Activated CD4-positive, alpha-beta T cell treated with anti-CD3 and anti-CD28 coated beads, Interleukin-2, amount 10 ng/mL, durations not matched to agents 7 days and 5 days (primary cell): ENCODE data around the gene MAGI2. TPM values are rescaled to one million over a fixed set of nuclear protein-coding genes. Genes with fewer than 3 reads are reported as not detected.

Experiments used
- CTCF ChIA-PET: fragments of 350-600 bp; sonication (Branson Sonifier 250); formaldehyde crosslinking; loops from one replicate; lab custom pipeline; 2021; ENCODE audit warnings: antibody characterized with exemption; lab: Charles Lee
- POLR2A ChIA-PET: fragments of 350-600 bp; sonication (Branson Sonifier 250); formaldehyde crosslinking; loops from one replicate; lab custom pipeline; 2021; ENCODE audit warnings: antibody characterized with exemption; lab: Charles Lee
- DNase-seq: peaks from one replicate; pipeline ENCODE4 v3.0.0-alpha.2; 2020
- H3K27ac Mint-ChIP-seq: one replicate; pipeline ENCODE4 v1.8.0; 2021; ENCODE audit warnings: mild to moderate bottlenecking, moderate library complexity, mixed read lengths
- H3K27me3 Mint-ChIP-seq: one replicate; pipeline ENCODE4 v1.8.0; 2021; ENCODE audit warnings: mixed read lengths
- H3K36me3 Mint-ChIP-seq: one replicate; pipeline ENCODE4 v1.8.0; 2021; ENCODE audit warnings: low read depth, mixed read lengths
- H3K4me1 Mint-ChIP-seq: one replicate; pipeline ENCODE4 v1.8.0; 2021; ENCODE audit warnings: mixed read lengths
- H3K4me3 Mint-ChIP-seq: one replicate; pipeline ENCODE4 v1.8.0; 2021; ENCODE audit warnings: mild to moderate bottlenecking, moderate library complexity, mixed read lengths
- H3K9me3 Mint-ChIP-seq: one replicate; pipeline ENCODE4 v1.8.0; 2021; ENCODE audit warnings: mixed read lengths
- total RNA-seq, 2 experiments: library from RNA; stranded (reverse); gene quantifications; one replicate each; pipeline ENCODE4 v1.2.3, GENCODE V29; 2021

Gene MAGI2
- total RNA-seq, 2 experiments from 2014 or later, result 0.05 to 0.10 TPM

DNA sequence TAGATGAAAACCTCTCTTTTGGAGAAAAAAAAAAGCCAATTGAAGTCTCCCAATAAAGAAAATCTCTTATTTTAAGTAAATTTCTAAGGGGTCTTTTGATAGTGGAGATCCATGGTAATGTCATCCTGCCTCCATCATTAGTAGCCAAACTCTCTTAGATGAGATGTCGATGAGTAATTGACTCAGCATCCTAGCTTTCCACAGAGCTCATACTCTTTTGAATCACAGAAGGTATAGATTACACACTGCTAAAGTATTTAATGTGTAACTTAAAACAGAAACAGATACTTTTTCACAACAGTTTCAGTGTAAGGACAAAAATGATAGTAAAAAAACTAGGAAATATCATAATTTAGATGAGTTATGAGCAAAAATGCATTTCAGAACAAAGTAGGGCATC is 19.4 kb downstream of the MAGI2 start:
- Mint-ChIP-seq H3K27ac (no peak overlapping the region), H3K27me3 (no peaks in the 10 kb centered on the region), H3K4me1 (no peaks in the 10 kb centered on the region), H3K36me3 (no peaks in the 10 kb centered on the region), H3K4me3 (no peak overlapping the region), H3K9me3 (no peaks in the 10 kb centered on the region)
- no peak for DNase-seq
- POLR2A ChIA-PET, result no interaction called here
- CTCF ChIA-PET, result no interaction called here

- Mint-ChIP-seq H3K36me3 (no peaks in the 10 kb centered on the region), H3K27me3 (no peaks in the 10 kb centered on the region), H3K4me3 (no peak overlapping the region), H3K4me1 (no peaks in the 10 kb centered on the region), H3K27ac (no peak overlapping the region), H3K9me3 (no peaks in the 10 kb centered on the region)
- POLR2A ChIA-PET, result interaction anchor here (0.6 kb wide), 1 partner anchor 19 kb away, joined by 4 read pairs; no protein-coding TSS in a partner anchor
- CTCF ChIA-PET, result no interaction called here
- no peak for DNase-seq
Measured at GRCh38 chr7:79430391-79430790, 23.1 kb downstream of the MAGI2 start.

- ChIA-PET POLR2A (no interaction called here), CTCF (no interaction called here)
- Mint-ChIP-seq H3K4me1 (no peaks in the 10 kb centered on the region), H3K9me3 (no peaks in the 10 kb centered on the region), H3K27ac (no peak overlapping the region), H3K27me3 (no peaks in the 10 kb centered on the region), H3K4me3 (no peak overlapping the region), H3K36me3 (no peaks in the 10 kb centered on the region)
- no peak for DNase-seq
Measured at GRCh38 chr7:79425665-79426064, 27.8 kb downstream of the MAGI2 start.

DNA sequence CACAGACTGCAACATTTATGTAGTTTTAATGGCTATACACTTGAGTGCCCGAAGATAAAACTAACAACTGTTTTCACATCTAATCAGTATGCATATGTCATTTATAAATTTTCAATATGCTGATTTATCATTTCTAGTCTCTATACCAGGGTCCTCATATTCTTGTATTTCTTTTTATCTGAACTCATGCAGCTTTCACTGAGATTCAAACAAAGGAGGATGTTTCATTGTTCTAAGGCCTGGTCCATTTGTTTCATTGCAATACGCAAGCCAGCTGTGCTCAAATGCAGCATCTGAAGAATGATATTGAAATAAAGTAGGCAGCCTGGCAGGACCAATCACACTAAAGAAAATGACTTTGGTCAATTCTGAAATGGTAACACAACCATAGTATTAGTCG is 31.7 kb downstream of the MAGI2 start:
- Mint-ChIP-seq H3K4me3 (no peak overlapping the region), H3K36me3 (no peaks in the 10 kb centered on the region), H3K27ac (no peak overlapping the region), H3K27me3 (no peaks in the 10 kb centered on the region), H3K4me1 (no peaks in the 10 kb centered on the region), H3K9me3 (no peaks in the 10 kb centered on the region)
- no peak for DNase-seq
- POLR2A ChIA-PET, result no interaction called here
- CTCF ChIA-PET, result no interaction called here

DNA sequence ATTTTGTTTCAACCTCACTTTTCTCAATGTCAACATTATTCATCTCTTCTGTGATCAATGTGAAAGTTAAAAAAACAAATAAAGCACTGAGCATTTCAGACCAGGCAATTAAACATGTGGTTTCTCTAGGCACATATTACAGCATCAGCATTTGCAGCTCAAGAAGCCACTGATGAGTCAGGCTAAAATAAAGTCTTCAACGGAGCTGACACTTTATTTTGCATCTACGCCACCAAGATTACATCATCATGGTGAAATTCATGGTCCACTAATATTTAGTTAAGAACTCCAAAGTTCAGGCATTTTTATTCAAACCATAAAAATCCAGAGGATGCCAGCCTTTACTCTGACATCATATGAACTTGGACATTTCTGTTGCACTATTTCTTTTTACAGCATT is 33.0 kb downstream of the MAGI2 start:
- ChIA-PET CTCF (no interaction called here), POLR2A (no interaction called here)
- no peaks in the 10 kb centered on the region for H3K4me1 Mint-ChIP-seq
- DNase-seq, result no peak
- no peaks in the 10 kb centered on the region for H3K36me3 Mint-ChIP-seq
- H3K27ac Mint-ChIP-seq, result no peak overlapping the region
- H3K9me3 Mint-ChIP-seq, result no peaks in the 10 kb centered on the region
- no peaks in the 10 kb centered on the region for H3K27me3 Mint-ChIP-seq
- H3K4me3 Mint-ChIP-seq, result no peak overlapping the region

DNA sequence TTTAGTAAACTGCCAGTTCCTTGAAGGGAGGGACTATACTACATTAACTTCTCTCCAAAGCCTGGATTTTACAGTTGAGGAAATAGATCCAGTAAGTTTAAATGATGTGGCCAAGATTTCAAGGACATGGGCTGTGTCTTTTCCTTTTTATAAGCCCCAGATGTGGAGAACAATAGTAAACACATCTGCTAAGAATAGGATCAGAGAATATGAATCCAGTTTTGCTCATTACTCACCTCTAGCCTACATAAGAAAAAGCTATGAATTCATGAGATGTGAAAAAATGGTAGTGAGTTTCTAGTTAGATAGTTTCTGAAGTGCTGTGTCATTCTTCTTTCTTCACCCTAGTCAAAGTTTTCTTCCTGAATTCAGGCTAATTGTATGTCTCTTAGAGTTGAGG is 38.6 kb downstream of the MAGI2 start:
- POLR2A ChIA-PET, result no interaction called here
- CTCF ChIA-PET, result no interaction called here
- no peak overlapping the region for H3K4me3 Mint-ChIP-seq
- no peak overlapping the region for H3K27ac Mint-ChIP-seq
- H3K27me3 Mint-ChIP-seq, result no peaks in the 10 kb centered on the region
- no peaks in the 10 kb centered on the region for H3K4me1 Mint-ChIP-seq
- DNase-seq, result no peak
- no peaks in the 10 kb centered on the region for H3K36me3 Mint-ChIP-seq
- H3K9me3 Mint-ChIP-seq, result no peaks in the 10 kb centered on the region

DNA sequence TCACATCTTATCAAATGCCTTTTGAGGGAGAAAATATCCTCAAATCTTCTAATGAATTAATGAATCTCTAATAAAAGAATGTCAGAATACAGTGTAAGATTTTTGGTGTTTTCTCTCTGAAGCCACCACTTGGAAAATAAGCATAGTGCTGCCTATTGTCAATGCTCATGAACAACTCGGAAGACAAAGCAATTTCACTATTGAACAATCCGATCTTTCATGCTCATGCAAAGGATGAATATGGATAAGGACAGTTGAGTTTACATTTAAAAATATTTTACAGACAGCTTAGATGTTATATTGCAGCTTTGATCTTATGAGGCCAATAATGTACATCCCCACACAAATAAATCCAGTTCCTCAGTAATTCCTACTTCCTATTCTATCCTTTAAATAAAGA is 40.6 kb downstream of the MAGI2 start:
- no peaks in the 10 kb centered on the region for H3K4me1 Mint-ChIP-seq
- DNase-seq, result no peak

GRCh38 chr7:79412438-79412837 is 41.0 kb downstream of the MAGI2 start:
- POLR2A ChIA-PET, result no interaction called here
- DNase-seq, result no peak
- Mint-ChIP-seq H3K27me3 (no peaks in the 10 kb centered on the region), H3K27ac (no peak overlapping the region), H3K36me3 (no peaks in the 10 kb centered on the region), H3K4me3 (no peak overlapping the region), H3K9me3 (no peaks in the 10 kb centered on the region), H3K4me1 (no peaks in the 10 kb centered on the region)
- CTCF ChIA-PET, result no interaction called here

More for the DNA sequence above, 40.6 kb downstream of the MAGI2 start:
- ChIA-PET CTCF (interaction anchor here (0.5 kb wide), 1 partner anchor 240 kb away, joined by 3 read pairs; no protein-coding TSS in a partner anchor), POLR2A (no interaction called here)
- no peak overlapping the region for H3K27ac Mint-ChIP-seq
- H3K4me3 Mint-ChIP-seq, result no peak overlapping the region
- no peaks in the 10 kb centered on the region for H3K36me3 Mint-ChIP-seq
- no peaks in the 10 kb centered on the region for H3K9me3 Mint-ChIP-seq
- no peaks in the 10 kb centered on the region for H3K27me3 Mint-ChIP-seq

DNA sequence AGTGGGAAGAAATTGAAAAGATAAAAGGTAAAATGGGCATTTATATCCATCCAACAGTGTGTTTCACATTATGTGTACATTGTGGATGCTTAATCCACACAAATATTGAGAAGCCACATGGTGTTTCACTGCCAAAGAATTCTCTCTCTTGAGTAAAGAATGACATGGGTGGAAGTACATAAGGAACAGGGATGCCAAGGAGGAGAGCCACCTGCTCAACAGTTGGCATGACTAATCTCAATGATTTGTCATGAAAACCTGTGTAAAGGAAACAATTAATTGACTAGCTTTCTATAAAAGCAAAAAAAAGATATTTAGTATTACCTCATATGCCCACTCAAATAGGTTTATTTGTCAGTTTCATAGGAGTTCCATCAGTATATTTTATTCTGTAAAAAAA is 43.1 kb downstream of the MAGI2 start:
- H3K27me3 Mint-ChIP-seq, result no peaks in the 10 kb centered on the region

DNA sequence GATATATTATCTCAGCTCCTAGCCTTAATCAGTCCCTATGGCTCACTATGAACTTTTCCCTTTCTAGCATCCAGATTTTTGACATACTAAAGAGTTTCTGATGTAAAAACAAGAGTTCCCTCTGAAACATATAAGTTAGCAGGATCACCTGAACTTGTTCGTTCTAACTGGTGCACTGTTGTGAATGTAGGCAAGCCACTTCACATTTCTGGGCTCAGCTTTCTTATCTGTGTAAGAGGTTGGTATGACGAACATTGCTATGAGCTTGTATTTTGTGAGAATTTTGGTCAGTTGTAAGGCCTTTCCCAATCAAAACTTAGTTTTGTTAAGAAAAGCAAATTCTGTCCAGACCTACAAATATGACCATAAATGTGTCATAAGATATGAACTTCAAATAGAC is 46.1 kb downstream of the MAGI2 start:
- H3K27me3 Mint-ChIP-seq, result no peaks in the 10 kb centered on the region
- H3K36me3 Mint-ChIP-seq, result no peaks in the 10 kb centered on the region
- no peak overlapping the region for H3K4me3 Mint-ChIP-seq
- no peaks in the 10 kb centered on the region for H3K4me1 Mint-ChIP-seq
- no peak overlapping the region for H3K27ac Mint-ChIP-seq
- DNase-seq, result no peak
- ChIA-PET POLR2A (no interaction called here), CTCF (interaction anchor here (1.6 kb wide), 1 partner anchor 8 kb away, joined by 3 read pairs; no protein-coding TSS in a partner anchor)
- H3K9me3 Mint-ChIP-seq, result no peaks in the 10 kb centered on the region

More for the DNA sequence above, 43.1 kb downstream of the MAGI2 start:
- ChIA-PET CTCF (no interaction called here), POLR2A (no interaction called here)
- DNase-seq, result no peak
- H3K9me3 Mint-ChIP-seq, result no peaks in the 10 kb centered on the region
- H3K27ac Mint-ChIP-seq, result no peak overlapping the region
- H3K4me1 Mint-ChIP-seq, result no peaks in the 10 kb centered on the region
- H3K36me3 Mint-ChIP-seq, result no peaks in the 10 kb centered on the region
- no peak overlapping the region for H3K4me3 Mint-ChIP-seq

GRCh38 chr7:79406371-79406770 is 47.1 kb downstream of the MAGI2 start:
- DNase-seq, result no peak
- ChIA-PET POLR2A (no interaction called here), CTCF (no interaction called here)
- no peaks in the 10 kb centered on the region for H3K9me3 Mint-ChIP-seq
- H3K27ac Mint-ChIP-seq, result no peak overlapping the region
- H3K27me3 Mint-ChIP-seq, result no peaks in the 10 kb centered on the region
- H3K36me3 Mint-ChIP-seq, result no peaks in the 10 kb centered on the region
- no peaks in the 10 kb centered on the region for H3K4me1 Mint-ChIP-seq
- no peak overlapping the region for H3K4me3 Mint-ChIP-seq

- no peaks in the 10 kb centered on the region for H3K36me3 Mint-ChIP-seq
- ChIA-PET POLR2A (no interaction called here), CTCF (interaction anchor here (0.5 kb wide), 1 partner anchor 1359 kb away, joined by 3 read pairs; no protein-coding TSS in a partner anchor)
- H3K4me3 Mint-ChIP-seq, result no peak overlapping the region
- no peaks in the 10 kb centered on the region for H3K27me3 Mint-ChIP-seq
- no peaks in the 10 kb centered on the region for H3K4me1 Mint-ChIP-seq
- H3K27ac Mint-ChIP-seq, result no peak overlapping the region
- no peaks in the 10 kb centered on the region for H3K9me3 Mint-ChIP-seq
- no peak for DNase-seq
Measured at GRCh38 chr7:79405368-79405767, 48.1 kb downstream of the MAGI2 start.

DNA sequence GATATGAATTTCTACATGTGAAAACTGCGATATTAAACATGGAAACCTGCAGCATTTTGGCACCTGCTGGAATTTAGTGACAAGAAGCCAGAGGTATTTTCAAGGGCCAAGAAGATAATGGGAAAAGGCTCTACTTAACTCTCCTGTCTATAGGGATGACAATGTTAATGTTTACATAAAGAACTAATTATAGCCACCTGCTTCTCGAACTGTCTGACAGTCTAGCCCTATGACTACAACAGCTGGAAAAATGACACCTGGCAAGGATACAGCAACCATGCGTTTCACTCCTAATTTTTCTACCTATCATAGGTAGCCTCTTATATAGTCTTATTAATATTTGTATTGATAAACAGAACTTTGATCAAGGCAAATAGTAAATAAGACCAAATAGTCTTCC is 49.6 kb downstream of the MAGI2 start:
- POLR2A ChIA-PET, result no interaction called here
- CTCF ChIA-PET, result no interaction called here
- no peaks in the 10 kb centered on the region for H3K27me3 Mint-ChIP-seq
- no peak overlapping the region for H3K27ac Mint-ChIP-seq
- no peaks in the 10 kb centered on the region for H3K36me3 Mint-ChIP-seq
- H3K4me3 Mint-ChIP-seq, result no peak overlapping the region
- no peaks in the 10 kb centered on the region for H3K4me1 Mint-ChIP-seq
- DNase-seq, result no peak
- no peaks in the 10 kb centered on the region for H3K9me3 Mint-ChIP-seq

DNA sequence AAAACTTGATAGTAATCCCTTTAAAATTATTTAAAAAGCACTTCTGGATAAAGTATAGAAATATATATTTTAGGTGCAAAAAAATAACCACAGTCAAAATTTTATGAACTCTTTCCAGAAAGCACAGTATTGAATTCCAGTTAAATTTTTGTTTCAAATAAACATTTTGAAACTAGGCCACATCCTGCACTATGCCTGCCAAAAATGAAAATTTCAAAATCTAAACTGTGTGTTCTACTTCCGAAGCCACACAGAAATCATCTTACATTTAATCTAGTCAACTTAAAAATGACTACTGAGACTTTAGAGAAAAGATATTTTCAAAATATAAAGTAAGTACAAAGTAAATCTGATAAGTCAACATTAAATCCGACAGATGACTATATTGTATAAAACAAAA is 50.0 kb downstream of the MAGI2 start:
- no peak for DNase-seq
- POLR2A ChIA-PET, result no interaction called here
- Mint-ChIP-seq H3K27me3 (no peaks in the 10 kb centered on the region), H3K4me3 (no peak overlapping the region), H3K36me3 (no peaks in the 10 kb centered on the region), H3K4me1 (no peaks in the 10 kb centered on the region), H3K9me3 (no peaks in the 10 kb centered on the region), H3K27ac (no peak overlapping the region)
- CTCF ChIA-PET, result no interaction called here
